HG03159 (cell line): ENCODE measurements around the gene ADAMTS9.

Source experiments
- ATAC-seq: cut with Tn5 transposase; IDR thresholded peaks from one replicate; pipeline ENCODE4 v1.9.1; 2021; ENCODE audit warnings: mild to moderate bottlenecking, moderate library complexity; ENCODE audit not compliant: unreplicated experiment

The ADAMTS9 gene

GRCh38 chr3:64621275-64621674 lies 66.5 kb downstream of the ADAMTS9 start:
- no peak for ATAC-seq

GRCh38 chr3:64620020-64620419 lies 67.8 kb downstream of the ADAMTS9 start:
- no peak for ATAC-seq

- ATAC-seq: no peak
These were observed 68.6 kb downstream of the ADAMTS9 start for GRCh38 chr3:64619216-64619615.

DNA sequence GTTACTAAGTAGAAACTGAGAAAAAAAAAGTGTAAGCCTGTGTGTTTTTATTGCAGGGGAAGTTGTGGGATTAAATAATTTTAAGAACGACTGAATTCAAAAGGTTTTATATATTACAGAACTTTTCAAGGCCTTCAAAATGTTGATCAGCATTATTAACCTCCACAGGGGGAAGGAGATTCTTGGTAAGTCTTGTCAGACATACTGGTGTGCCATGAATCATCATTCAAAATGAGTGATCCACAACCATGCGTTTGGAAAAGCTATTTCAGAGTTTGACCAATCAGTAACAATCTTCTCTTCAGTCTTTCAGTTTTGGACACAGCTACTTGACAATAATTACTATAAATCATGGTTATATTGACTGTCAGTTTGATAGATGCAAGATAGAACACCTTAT lies 70.2 kb downstream of the ADAMTS9 start:
- ATAC-seq: no peak

GRCh38 chr3:64616953-64617352 lies 70.8 kb downstream of the ADAMTS9 start:
- no peak for ATAC-seq

DNA sequence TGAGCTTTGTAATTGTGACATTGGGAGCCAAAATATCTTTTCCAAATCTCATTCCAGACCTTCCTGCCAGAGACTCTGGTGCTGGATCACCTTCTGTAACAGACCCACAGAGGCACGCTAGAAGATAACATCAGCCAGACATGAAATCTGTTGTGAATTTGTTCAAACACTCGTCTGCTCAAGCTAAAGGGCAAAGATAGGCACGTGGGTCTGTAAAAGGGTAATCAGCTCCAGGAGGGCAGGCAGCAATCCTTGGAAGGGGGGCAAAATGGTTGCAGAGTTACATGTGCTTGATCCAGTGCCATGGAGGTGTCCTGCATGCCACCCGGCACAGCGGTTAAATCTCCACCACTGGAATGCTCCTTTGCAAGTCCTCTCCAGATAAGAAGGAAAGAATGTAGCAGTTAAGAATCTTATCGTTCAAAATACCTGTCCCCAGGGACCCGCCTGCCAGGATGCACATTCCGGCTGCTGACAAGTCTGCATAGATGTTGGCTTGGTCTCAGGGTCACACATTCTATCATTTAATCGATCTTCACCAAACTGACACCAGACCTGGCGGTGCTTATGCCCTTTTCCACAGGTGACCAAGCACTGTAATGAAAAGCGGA lies 74.8 kb downstream of the ADAMTS9 start:
- ATAC-seq: no peak

DNA sequence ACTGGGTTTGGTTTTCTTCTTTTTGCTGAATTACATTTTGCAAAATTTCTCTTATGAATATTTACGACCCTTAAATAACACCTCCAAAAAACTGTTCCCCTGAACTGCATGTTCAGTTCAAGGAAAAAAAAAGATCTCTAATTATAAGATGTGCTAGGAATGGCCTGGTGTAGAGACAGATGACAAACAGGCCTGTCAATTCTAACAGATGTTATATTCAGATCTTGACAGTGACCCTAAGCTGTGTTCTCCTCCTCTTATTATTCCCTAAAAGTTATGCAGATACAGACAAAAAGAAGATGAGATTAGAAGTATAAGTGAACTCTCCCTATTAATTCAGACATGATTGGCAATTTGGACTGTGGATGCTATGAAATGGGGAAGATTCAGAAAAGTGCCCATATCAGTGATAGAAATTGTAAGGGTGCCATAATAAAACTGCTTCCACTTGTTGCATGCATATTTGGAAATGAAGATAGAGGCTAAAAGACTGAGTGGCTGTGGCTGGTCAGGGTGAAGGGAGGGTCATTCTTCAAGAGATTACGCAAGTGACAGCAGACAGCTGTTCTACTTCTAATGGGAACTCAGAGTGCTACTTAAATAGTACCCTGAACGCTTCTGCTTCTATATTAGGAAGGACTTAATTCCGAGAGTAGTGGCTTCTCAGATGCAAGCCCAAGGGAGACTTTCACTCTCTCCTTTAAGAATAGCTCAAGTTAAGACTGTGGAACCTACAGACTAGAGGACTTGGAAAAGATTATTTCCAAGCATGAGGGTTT lies 75.5 kb downstream of the ADAMTS9 start:
- ATAC-seq: no peak

GRCh38 chr3:64608741-64609140 lies 79.1 kb downstream of the ADAMTS9 start:
- no peak for ATAC-seq

GRCh38 chr3:64607032-64607551 lies 80.7 kb downstream of the ADAMTS9 start:
- no peak for ATAC-seq

GRCh38 chr3:64604313-64604712 lies 83.5 kb downstream of the ADAMTS9 start:
- no peak for ATAC-seq

DNA sequence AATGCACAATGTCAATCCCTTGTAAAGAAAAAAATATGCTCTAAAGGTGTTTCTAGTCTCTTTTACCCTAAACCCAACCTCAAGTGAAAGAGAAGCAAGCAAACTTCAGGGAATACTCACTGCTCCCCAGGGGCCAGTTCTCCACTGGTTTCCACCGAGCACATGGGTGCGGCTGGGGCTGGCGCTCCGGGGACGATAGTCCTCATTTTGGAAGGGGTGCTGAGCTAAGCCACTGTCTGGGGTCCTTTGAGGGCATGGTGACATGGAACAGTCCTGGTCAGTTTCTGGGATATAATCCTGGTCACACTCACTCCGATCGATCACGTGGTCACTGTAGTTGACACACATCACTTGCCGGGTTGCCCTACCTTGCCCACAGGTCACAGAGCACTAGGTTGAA lies 86.0 kb downstream of the ADAMTS9 start:
- ATAC-seq: no peak

DNA sequence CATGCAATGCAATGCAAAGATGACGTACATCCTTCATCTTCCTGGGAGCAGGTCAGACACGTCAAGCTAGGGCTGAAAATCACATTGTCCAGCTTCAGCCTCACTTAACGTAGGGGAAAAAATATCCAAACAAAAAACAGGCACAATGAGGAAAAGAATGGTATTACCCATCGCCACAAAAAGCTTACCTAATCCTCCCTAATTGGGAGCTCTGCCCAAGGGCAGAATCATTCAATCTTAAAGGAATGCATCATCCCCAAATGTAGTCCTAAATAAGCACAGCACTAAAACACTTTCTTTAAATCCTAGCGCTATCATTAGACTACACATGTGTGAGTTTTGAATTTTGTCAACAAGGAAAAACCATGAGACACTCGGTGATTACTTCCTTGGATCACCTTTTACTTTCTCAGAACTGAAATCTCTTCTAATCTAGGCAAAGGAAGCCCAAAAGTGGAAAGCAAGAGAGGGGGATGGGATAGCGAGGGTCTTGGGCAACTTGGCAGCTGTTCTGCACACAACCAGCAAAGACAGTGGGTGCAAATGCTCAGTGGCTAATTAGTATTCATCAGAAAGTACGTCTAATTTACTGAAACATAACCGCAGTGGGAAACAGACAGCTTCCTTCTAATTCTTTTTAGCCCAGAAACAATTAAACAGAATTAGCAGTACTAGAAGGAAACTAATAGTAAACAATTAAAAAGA lies 87.4 kb downstream of the ADAMTS9 start:
- ATAC-seq: no peak

DNA sequence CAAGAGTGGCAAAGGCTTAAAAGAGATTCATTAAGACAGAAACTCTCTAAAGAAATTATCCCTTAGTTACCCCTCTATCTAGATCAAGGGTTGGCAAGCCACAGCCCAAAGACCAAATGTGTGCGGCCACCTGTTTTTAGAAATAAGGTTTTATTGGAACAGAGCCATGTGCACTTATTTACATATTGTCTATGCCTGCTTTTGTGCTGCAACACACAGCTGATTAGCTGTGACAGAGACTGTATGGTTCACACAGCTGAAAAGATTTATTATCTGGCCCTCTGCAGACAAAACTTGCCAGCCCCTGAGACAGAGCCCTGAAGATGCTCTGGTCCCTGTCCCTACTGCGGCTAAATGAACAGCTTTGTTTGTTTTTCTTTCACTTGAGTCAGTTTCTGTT lies 88.1 kb downstream of the ADAMTS9 start:
- no peak for ATAC-seq

- no peak for ATAC-seq
These were observed 92.5 kb downstream of the ADAMTS9 start for GRCh38 chr3:64595253-64595694.

- ATAC-seq: no peak
These were observed 93.7 kb downstream of the ADAMTS9 start for GRCh38 chr3:64594134-64594533.

DNA sequence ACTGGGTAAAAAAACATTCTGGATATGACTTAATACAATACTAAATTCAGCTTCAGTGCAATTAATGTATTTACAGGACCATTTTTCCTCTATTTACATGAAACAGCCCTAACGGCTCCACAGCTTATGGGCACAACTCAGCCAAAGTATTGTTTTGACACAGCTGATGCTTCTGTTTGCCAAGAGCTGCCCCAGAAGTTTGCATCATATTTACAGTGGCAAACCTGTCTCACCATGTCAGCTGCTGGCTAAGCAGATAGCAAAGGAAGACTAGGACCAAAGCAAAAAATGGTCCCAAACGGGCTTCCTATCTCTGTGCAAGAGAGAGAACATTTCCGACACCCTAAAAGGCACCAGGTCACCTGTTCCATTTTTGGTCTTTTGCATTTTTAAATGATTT lies 94.5 kb downstream of the ADAMTS9 start:
- ATAC-seq: no peak

- ATAC-seq: no peak
These were observed 96.2 kb downstream of the ADAMTS9 start for GRCh38 chr3:64591615-64592014.

DNA sequence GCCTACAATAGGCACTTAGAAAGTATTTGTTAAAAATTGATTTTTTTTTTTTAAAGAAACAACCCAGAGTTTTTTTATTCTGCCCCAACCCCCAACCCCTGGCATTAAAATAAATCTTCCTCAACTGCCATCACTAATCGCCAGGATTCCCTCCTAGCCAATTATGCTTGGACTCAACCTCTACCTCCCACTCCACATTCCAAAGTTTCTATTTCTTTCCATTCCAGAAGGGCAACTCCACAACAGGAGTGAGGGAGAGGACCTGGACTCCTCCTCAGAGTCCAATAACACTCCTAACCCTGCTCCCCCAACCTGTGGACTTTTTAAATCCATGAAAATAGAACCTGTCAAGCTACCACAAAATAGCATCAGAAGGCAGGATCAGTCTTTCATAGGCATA lies 99.4 kb downstream of the ADAMTS9 start:
- no peak for ATAC-seq

DNA sequence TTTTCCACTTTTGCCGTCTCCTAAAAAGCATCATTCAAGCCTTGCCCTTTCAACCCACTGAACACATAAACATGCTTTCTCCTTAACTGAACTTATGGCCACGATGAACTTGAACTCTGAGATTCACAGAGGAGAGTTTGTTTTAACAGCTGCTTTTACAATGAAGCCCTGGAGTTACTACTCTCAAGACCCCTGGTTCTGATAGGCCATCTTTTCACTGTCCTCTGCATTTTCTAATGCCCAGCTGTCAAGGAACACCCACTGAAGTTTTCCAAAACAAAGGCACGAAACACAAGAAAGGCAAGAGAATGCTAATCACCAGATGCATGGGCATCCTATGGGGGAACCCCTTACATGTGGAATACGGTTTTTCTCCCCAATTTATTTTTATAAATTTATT lies 100.8 kb downstream of the ADAMTS9 start:
- ATAC-seq: no peak

DNA sequence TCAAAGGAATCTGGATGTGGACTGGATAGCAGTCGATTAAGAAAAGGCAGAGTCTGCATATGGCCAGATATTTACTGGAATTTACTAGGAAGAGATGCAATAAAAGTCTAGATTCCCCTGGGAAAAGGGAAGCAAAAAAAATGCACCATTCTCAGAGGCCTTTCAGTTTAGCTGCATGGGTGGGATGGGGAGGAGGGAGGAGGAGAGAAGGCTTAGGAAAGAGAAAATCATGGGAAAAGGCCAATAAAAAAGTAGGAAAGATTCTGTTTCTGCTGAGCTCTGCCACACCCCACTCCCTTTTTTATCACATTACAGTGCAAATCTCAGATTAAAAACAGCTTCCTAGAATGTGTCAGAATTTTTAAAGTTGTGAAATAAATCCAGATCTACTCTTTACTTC lies 103.6 kb downstream of the ADAMTS9 start:
- no peak for ATAC-seq

GRCh38 chr3:64578797-64579196 lies 109.0 kb downstream of the ADAMTS9 start:
- ATAC-seq: no peak
